22Rv1 (cell line): ENCODE data around the gene OXT.
"Not testable (repeated sequence)": the region's sequence is repeated elsewhere in the genome, so short reads cannot be mapped to it uniquely, and the experiment has no call there.

Experiments used
- H3K27ac ChIP-seq: fragments of 450-650 bp; 2 replicates; pipeline ENCODE4 v1.5.1; 2017
- CTCF ChIP-seq: fragments of 450-650 bp; IDR thresholded peaks from 2 replicates; pipeline ENCODE4 v1.5.1; 2017; ENCODE audit warnings: mild to moderate bottlenecking
- ZFX ChIP-seq: fragments of 450-650 bp; IDR thresholded peaks from 2 replicates; pipeline ENCODE4 v1.6.1; 2017; ENCODE audit warnings: antibody characterized with exemption, borderline replicate concordance

OXT gene

DNA sequence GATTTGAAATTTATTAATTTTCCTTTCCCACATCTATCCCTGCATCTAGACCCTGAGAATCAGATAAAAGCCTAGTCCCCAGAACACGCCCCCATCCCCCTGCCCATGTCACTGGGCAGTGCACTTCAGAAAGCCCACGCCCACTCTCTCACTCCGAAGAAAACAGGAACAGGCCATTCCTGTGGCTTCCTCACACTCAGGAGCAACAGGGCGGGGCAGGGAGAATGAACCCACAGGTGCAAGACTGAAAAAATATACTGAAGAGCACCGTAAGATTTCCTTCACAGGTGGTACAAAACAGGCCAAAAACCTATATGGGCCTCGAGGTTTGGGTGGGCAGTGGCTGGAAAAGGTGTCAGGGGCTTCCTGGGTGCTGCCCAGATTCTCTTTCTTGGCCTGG lies 3.4 kb downstream of the OXT start:
- TF ChIP-seq ZFX = no peak
- TF ChIP-seq CTCF = no peak
- H3K27ac ChIP-seq = no peak overlapping the region

DNA sequence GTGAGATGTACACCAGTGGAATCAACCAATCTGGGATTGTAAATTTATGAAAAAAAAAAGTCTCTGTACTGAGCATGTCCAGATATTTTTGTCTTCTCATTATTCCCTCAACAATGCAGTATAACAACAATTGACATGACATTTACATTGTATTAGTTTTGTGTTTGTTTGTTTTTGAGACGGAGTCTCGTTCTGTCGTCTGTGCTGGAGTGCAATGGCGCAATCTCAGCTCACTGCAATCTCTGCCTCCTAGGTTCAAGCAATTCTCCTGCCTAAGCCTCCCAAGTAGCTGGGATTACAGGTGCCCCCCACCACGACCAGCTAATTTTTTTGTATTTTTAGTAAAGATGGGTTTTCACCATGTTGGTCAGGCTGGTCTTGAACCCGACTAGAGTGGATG lies 3.9 kb downstream of the OXT start:
- not testable (repeated sequence) for H3K27ac ChIP-seq

DNA sequence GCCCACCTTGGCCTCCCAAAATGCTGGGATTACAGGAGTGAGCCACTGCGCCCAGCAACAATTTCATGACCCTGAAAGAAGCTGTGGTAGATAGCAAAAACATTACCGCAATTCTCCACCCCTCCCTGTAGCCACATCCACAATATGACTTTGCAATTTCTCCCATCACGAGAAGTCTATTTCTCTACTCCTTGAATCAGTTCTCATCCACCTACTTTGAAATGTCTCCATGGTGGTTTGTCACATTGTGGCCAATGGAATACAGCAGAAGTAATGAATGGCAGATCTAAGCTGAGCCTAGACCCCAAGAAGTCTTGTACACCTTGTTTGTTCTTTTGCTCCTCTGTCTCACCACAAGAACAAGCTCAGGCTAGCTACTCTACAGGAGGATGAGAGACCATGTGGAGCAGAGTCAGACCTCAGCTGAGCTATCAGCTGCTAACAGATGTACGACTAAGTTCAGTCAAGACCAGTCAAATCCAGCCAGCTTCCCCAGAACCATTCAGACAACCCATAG lies 6.3 kb downstream of the OXT start:
- no peak for TF ChIP-seq ZFX
- no peak for TF ChIP-seq CTCF
- no peak overlapping the region for H3K27ac ChIP-seq

GRCh38 chr20:3080939-3081388 lies 9.5 kb downstream of the OXT start:
- no peak overlapping the region for H3K27ac ChIP-seq
- TF ChIP-seq ZFX = no peak

DNA sequence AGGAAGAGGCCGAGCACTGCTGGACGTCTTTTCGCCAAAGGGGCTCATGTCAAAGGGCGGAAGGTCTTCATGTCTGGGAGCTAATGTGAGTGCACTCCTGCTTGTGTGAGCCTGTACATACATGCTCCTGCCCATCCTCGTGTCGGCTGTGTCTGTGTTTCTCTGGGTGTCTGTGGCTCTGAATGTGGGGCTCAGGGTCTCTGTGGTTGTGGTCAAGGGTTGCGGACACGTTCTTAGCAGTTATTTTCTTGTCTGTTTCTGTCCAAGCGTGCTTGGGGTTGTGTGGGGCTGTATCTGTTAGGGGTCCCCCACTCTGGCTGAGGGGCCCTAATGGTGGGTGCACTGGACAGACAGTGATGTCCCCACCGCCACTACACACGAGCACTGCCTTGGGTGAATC lies 10.2 kb downstream of the OXT start:
- TF ChIP-seq CTCF = no peak
- no peak overlapping the region for H3K27ac ChIP-seq

DNA sequence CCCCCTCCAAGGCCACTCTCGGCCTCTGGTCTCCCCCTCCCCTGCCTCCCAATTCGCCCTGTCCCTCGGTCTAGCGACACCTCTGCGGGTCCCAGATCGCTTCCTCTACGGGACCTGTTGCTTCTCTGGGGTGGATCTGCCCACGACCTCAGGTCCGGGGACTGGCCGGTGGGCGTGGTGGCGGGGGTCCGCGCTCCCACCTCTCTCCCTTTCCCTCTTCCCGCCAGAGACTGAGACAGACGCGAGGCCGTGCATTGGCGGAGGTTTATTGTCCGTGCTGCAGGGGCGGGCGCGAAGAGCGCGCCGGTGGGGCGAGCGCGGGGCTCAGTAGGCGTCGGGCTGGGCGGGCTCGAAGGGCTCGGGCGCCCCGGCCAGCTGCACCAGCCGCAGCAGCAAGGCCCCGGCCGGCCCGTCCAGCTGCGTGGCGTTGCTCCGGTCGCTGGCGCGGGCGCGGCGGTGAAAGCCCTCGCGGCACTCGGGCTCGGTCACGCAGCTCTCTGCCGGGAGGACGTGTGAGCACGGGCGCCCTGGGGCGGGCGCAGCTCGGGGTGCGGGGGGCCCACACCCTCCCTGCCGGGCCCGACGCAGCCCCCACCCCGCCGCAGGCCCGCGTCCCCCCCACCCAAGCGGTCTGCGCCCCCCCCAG lies 11.0 kb downstream of the OXT start:
- no peak overlapping the region for H3K27ac ChIP-seq
- TF ChIP-seq CTCF (no peak), ZFX (no peak)

DNA sequence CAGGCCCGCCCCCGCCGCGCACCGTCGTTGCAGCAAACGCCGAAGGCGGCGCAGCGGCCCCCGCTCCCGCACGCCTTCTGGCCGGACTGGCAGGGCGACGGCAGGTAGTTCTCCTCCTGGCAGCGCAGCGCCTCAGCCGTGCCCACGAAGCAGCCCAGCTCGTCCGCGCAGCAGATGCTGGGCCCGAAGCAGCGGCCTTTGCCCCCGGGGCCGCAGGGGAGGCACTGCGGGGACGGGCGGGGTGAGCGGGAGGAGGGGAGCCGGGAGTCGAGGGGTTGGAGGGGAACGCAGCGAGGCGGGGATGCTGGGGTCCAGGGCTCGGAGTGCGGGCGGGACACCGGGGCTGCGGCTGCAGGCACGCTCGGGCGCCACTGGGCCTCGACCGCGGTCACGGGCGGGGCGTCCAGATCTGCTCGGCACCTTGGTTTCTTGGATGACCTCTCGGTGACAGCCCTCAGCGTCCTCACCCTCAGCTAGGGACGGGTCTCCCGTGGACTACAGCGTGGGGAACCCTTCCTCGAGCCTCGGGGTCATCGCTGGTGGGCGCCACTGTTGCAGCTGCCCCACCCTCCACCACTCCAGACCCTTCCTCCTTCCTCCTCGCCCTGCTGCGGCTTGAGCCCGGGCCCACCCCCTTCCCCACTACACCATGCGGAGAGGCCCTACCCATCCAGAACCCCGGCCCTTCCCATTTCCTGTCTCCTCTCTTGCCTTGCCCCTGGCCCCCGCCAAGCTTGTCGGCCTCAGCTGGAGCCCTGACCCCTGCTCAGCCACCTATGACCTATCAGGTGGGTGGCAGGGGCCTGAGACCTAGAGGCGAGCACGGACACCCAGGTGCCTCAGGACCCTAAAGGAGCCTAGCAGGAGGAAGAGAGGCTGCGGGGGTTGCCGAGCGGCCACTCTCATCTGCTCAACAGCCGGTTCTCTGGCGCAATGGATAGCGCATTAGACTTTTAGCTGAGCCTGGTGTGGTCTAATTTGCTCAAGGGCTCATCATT lies 11.8 kb downstream of the OXT start:
- no peak overlapping the region for H3K27ac ChIP-seq
- TF ChIP-seq CTCF (no peak), ZFX (no peak)

- TF ChIP-seq CTCF (no peak), ZFX (no peak)
- no peak within 1 kb of the TSS for H3K27ac ChIP-seq
Measured at GRCh38 chr20:3084283-3084985, 13.0 kb downstream of the OXT start, which contains the start of gene AVP. TSS of gene AVP (minus strand) at chr20:3084724. CDS start at chr20:3084674, 50 bp downstream.
